ENCODE results near the gene CCDC102A. TPM values are rescaled to one million over a fixed set of nuclear protein-coding genes. Genes with fewer than 3 reads are reported as not detected.

Gene CCDC102A
- total RNA-seq, 1 experiment from 2014 or later, result 8.1 TPM

DNA sequence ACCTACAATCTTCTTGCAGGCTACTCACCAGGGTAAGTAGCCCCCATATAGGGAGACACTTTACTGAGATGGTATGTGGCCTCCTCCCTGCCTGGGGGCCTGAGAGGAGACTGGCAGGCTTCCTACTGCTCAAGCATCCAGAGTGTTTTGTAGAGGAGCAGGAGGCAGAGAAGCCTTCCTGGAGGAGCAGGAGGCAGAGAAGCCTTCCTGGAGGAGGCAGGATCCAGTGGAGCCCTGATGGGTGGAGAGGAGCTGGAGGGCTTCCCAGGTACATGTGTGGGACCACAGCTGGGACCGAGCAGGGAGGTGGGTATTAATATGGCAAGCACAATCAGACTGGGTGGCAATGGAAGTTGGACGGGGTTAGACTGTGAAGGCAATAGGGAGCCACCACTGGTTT lies 4.0 kb upstream of the CCDC102A start:
- H3K4me2 ChIP-seq, result no peak overlapping the region
- BruUV-seq (replicated peaks), result no TSS peak
- DNase-seq, result no peak
- H3K36me3 ChIP-seq (ENCODE audit: low read depth), result no peaks in the 10 kb centered on the region
- H3K4me3 ChIP-seq, result no peak overlapping the region
- H3K27ac ChIP-seq, result no peak overlapping the region
- no peaks in the 10 kb centered on the region for H3K79me2 ChIP-seq (ENCODE audit: low read depth)
- no peaks in the 10 kb centered on the region for H4K20me1 ChIP-seq (ENCODE audit: insufficient read depth)
- peaks cover 3% of the 10 kb centered on the region; the same call in 1 of the 2 replicates for H3F3A ChIP-seq (ENCODE audit: insufficient read depth, low read depth)
- H2AFZ ChIP-seq, result no peak overlapping the region
- intact Hi-C loops (cut with micrococcal nuclease; ENCODE audit: unreplicated experiment), result no loop called here
- no peaks in the 10 kb centered on the region; the same call in 1 of the 2 replicates for H3K4me1 ChIP-seq (replicated peaks; ENCODE audit: insufficient read depth)
- POLR2A ChIA-PET (ENCODE audit: unreplicated experiment), result no interaction called here
- TF ChIP-seq, protein P1, sequence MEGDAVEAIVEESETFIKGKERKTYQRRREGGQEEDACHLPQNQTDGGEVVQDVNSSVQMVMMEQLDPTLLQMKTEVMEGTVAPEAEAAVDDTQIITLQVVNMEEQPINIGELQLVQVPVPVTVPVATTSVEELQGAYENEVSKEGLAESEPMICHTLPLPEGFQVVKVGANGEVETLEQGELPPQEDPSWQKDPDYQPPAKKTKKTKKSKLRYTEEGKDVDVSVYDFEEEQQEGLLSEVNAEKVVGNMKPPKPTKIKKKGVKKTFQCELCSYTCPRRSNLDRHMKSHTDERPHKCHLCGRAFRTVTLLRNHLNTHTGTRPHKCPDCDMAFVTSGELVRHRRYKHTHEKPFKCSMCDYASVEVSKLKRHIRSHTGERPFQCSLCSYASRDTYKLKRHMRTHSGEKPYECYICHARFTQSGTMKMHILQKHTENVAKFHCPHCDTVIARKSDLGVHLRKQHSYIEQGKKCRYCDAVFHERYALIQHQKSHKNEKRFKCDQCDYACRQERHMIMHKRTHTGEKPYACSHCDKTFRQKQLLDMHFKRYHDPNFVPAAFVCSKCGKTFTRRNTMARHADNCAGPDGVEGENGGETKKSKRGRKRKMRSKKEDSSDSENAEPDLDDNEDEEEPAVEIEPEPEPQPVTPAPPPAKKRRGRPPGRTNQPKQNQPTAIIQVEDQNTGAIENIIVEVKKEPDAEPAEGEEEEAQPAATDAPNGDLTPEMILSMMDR (conservative IDR thresholded peaks at IDR 0.05), result no peak
- no peak for TF ChIP-seq EZH2 (IDR thresholded peaks at IDR 0.05; ENCODE audit: low read depth)
- H3K27me3 ChIP-seq (ENCODE audit: insufficient read depth, low read depth), result 0 out of 2 replicates have a peak, but pooled peaks cover 7% of the 10 kb centered on the region
- CTCF ChIA-PET, result no interaction called here
- no peaks in the 10 kb centered on the region for H3K9me2 ChIP-seq (ENCODE audit: insufficient read depth)
- no peaks in the 10 kb centered on the region for H3K9me3 ChIP-seq (ENCODE audit: insufficient read depth, low read depth)

DNA sequence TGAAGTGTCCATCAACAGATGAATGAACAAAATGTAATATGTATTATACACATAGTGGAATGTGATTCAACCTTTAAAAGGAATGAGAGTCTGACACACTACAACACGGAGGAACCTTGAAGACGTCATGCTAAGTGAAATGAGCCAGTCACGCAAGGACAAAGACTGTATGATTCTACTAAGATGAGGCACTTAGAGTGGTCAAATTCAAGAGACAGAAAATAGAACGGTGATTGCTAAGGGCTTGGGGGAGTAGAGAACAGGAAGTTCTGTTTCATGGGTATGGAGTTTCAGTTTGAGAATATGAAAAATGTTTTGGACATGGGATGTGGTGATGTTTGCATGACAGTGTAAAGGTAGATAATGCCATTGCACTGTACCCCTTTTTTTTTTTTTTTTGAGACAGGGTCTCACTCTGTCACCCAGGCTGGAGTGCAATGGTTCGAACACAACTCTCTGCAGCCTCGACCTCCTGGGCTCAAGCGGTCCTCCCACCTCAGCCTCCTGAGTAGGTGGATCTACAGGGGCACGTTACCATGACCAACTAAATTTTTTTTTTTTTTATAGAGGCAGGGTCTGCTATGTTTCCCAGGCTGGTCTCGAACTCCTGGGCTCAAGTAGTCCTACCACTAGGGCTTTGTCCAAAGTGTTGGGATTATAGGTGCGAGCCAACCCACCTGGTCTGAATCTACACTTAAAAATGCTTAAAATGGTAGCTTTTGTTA lies 2.9 kb upstream of the CCDC102A start:
- no peaks in the 10 kb centered on the region for H3K79me2 ChIP-seq (ENCODE audit: low read depth)
- no peaks in the 10 kb centered on the region for H3K36me3 ChIP-seq (ENCODE audit: low read depth)
- H3K9me2 ChIP-seq (ENCODE audit: insufficient read depth), result no peaks in the 10 kb centered on the region
- H2AFZ ChIP-seq, result no peak overlapping the region
- no peak overlapping the region for H3K4me2 ChIP-seq
- no peaks in the 10 kb centered on the region; the same call in 1 of the 2 replicates for H3K4me1 ChIP-seq (replicated peaks; ENCODE audit: insufficient read depth)
- no peak for TF ChIP-seq EZH2 (IDR thresholded peaks at IDR 0.05; ENCODE audit: low read depth)
- TF ChIP-seq, protein P1 (conservative IDR thresholded peaks at IDR 0.05), result no peak
- POLR2A ChIA-PET (ENCODE audit: unreplicated experiment), result no interaction called here
- intact Hi-C loops (cut with micrococcal nuclease; ENCODE audit: unreplicated experiment), result loop anchor here (1.0 kb wide), 1 partner anchor 25 kb away; no protein-coding TSS in a partner anchor
- DNase-seq, result no peak
- BruUV-seq (replicated peaks), result no TSS peak
- no peaks in the 10 kb centered on the region for H3K9me3 ChIP-seq (ENCODE audit: insufficient read depth, low read depth)
- no peaks in the 10 kb centered on the region for H4K20me1 ChIP-seq (ENCODE audit: insufficient read depth)
- H3K4me3 ChIP-seq, result no peak overlapping the region
- CTCF ChIA-PET, result no interaction called here
- H3K27ac ChIP-seq, result no peak overlapping the region
- peaks cover 10% of the 10 kb centered on the region for H3F3A ChIP-seq (ENCODE audit: insufficient read depth, low read depth)
- H3K27me3 ChIP-seq (ENCODE audit: insufficient read depth, low read depth), result 0 out of 2 replicates have a peak, but pooled peaks cover 7% of the 10 kb centered on the region

DNA sequence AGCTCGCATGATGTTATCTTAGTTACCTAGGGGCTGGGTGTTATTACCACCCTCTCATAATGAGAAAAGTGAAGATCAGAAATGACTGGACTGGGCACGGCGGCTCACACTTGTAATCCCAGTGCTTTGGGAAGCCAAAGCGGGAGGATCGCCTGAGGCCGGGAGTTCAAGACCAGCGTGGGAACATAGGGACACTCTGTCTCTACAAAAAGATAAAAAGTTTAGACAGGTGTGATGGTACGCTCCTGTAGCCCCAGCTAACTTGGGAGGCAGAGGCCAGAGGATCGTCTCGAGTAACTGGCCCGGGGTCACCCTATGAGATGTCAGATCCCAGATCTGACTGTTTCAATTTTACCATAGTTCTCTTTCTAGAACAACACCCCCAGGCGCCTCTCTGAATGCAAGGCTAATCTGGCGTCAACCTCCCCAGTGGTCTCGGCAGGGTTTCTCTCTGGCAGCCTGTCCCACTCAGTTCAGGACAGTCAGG lies 1.9 kb upstream of the CCDC102A start:
- CTCF ChIA-PET, result no interaction called here
- Histone ChIP-seq H2AFZ (no peak overlapping the region), H4K20me1 (ENCODE audit: insufficient read depth) (no peaks in the 10 kb centered on the region), H3K9me3 (ENCODE audit: insufficient read depth, low read depth) (no peaks in the 10 kb centered on the region), H3K4me2 (no peak overlapping the region), H3K9me2 (ENCODE audit: insufficient read depth) (no peaks in the 10 kb centered on the region), H3K27me3 (ENCODE audit: insufficient read depth, low read depth) (0 out of 2 replicates have a peak, but pooled peaks cover 7% of the 10 kb centered on the region), H3K36me3 (ENCODE audit: low read depth) (no peaks in the 10 kb centered on the region), H3K4me1 (replicated peaks; ENCODE audit: insufficient read depth) (no peaks in the 10 kb centered on the region; the same call in 1 of the 2 replicates), H3F3A (ENCODE audit: insufficient read depth, low read depth) (peaks cover 10% of the 10 kb centered on the region), H3K79me2 (ENCODE audit: low read depth) (no peaks in the 10 kb centered on the region), H3K4me3 (no peak overlapping the region), H3K27ac (no peak overlapping the region)
- no peak for DNase-seq
- no peak for TF ChIP-seq EZH2 (IDR thresholded peaks at IDR 0.05; ENCODE audit: low read depth)
- TF ChIP-seq, protein P1 (conservative IDR thresholded peaks at IDR 0.05), result no peak
- intact Hi-C loops (cut with micrococcal nuclease; ENCODE audit: unreplicated experiment), result no loop called here
- BruUV-seq (replicated peaks), result no TSS peak
- POLR2A ChIA-PET (ENCODE audit: unreplicated experiment), result no interaction called here
